Fibroblast of the aortic adventitia (primary cell): Measurements from ENCODE around the gene EML6. TPM values are rescaled to one million over a fixed set of nuclear protein-coding genes. Genes with fewer than 3 reads are reported as not detected.

Experiments used
- DNase-seq: peaks from one replicate; pipeline ENCODE4 v3.0.0-alpha.2; 2010; ENCODE audit warnings: low read depth
- H3K4me3 ChIP-seq: 2 replicates; pipeline ENCODE4 v1.5.1; 2011; ENCODE audit warnings: low read depth, mild to moderate bottlenecking, control low read depth, low read length, moderate library complexity
- CTCF ChIP-seq: IDR thresholded peaks from 2 replicates; pipeline ENCODE4 v1.5.1; 2011; ENCODE audit warnings: mild to moderate bottlenecking, low read length, control low read depth, inconsistent platforms; ENCODE audit not compliant: insufficient read depth
- total RNA-seq: library from RNA; depleted of rRNA; stranded (reverse); fragments of >200 nt; gene quantifications from 2 replicates; pipeline ENCODE4 v1.2.3, GENCODE V29; 2012; ENCODE audit warnings: low replicate concordance

EML6 gene
- total RNA-seq, 1 donor, result 2.8 TPM

- no peak for TF ChIP-seq CTCF
- no peak for DNase-seq
- no peak overlapping the region for H3K4me3 ChIP-seq
Observed at GRCh38 chr2:54954158-54954557, 230.7 kb downstream of the EML6 start.

DNA sequence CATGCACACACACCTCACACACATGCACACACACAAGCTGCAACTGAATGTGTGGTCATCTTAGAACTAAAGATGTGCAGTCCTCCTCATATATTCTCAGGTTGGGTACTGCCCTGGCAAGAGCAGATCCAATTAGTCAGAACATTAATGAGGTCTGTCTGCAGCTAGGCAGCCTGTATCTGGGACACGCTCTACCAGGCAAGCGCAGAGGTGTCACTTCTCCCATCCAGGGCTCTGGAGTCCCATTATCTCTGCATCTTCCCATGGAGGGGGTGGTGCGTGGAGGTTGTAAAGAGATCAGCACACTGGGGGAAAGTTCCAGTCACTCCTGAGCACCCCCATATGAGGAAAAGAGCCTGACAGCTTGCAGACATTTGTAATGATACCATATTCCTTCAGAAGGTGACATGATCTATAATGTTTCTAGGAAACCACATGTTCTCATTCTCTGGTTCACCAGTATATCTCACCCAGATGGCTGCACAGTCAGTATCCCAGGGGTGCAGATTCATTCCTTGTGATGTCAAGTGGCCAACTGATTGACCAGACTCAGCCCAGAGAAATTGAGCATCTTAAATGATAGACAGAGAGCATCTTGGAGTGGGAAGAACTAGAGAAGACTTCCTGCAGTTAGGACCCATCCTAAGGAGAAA is 231.4 kb downstream of the EML6 start:
- no peak for DNase-seq
- no peak for TF ChIP-seq CTCF

GRCh38 chr2:54955358-54956110 is 232.1 kb downstream of the EML6 start:
- H3K4me3 ChIP-seq, result no peak overlapping the region
- no peak for DNase-seq
- TF ChIP-seq CTCF, result no peak

More for the DNA sequence above, 231.4 kb downstream of the EML6 start:
- no peak overlapping the region for H3K4me3 ChIP-seq

GRCh38 chr2:54956111-54956627 is 232.7 kb downstream of the EML6 start:
- H3K4me3 ChIP-seq, result no peak overlapping the region
- no peak for TF ChIP-seq CTCF
- DNase-seq, result no peak

GRCh38 chr2:54957321-54957999 is 234.0 kb downstream of the EML6 start:
- TF ChIP-seq CTCF, result no peak
- no peak overlapping the region for H3K4me3 ChIP-seq
- DNase-seq, result no peak

DNA sequence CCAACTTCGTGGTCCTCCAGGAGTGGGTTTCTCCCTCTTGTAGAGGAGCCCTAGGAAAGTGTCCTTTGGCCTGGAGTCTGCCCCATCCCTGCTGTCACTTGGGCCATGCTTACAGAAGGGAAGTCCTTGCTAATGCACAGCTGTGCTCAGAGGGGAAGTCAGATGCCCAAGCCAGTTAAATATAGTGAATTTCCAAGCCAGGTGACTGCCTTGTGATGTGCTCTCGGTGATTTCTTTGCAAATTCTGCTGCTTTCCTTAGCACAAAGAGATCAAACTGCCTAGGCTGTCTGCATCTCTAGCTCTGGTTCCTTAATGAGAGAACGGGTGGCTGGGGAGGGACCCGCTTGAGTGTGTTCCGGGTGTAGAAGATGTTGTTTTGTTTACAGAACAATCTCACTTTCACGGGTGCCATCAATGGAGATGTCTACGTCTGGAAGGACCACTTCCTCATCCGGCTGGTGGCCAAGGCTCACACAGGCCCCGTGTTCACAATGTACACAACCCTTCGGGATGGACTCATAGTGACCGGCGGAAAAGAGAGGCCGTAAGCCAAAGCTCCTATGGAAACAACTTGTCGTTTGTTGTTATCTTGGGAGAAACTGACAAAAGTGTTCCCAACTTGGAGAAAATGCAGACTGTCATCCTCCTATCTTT is 235.4 kb downstream of the EML6 start:
- DNase-seq, result no peak
- no peak for TF ChIP-seq CTCF
- no peak overlapping the region for H3K4me3 ChIP-seq
